Stomach smooth muscle (tissue), 2 donors: ENCODE data around the gene DGLUCY.

ENCODE experiments used
- H3K27ac ChIP-seq: one replicate; pipeline ENCODE4 v1.7.0; 2013; ENCODE audit warnings: mild to moderate bottlenecking, low read length, inconsistent platforms
- H3K27me3 ChIP-seq, 2 donors: one replicate each; pipeline ENCODE4 v1.7.0; 2013; ENCODE audit warnings: low read length in 2 of 2; ENCODE audit not compliant: insufficient read depth in 2 of 2, control insufficient read depth in 1 of 2
- H3K36me3 ChIP-seq, 2 donors: one replicate each; pipeline ENCODE4 v1.7.0; 2013; ENCODE audit warnings: low read length in 2 of 2; ENCODE audit not compliant: control insufficient read depth in 2 of 2, insufficient read depth in 2 of 2
- H3K4me1 ChIP-seq: one replicate; pipeline ENCODE4 v1.7.0; 2013; ENCODE audit warnings: low read length; ENCODE audit not compliant: control insufficient read depth, insufficient read depth
- H3K4me3 ChIP-seq, 2 donors: one replicate each; pipeline ENCODE4 v1.7.0; 2013; ENCODE audit warnings: low read length in 2 of 2
- H3K9ac ChIP-seq, 2 donors: one replicate each; pipeline ENCODE4 v1.7.0; 2013; ENCODE audit warnings: low read length in 2 of 2, mild to moderate bottlenecking in 1 of 2
- H3K9me3 ChIP-seq, 2 donors: one replicate each; pipeline ENCODE4 v1.7.0; 2013; ENCODE audit warnings: low read length in 2 of 2; ENCODE audit not compliant: control insufficient read depth in 2 of 2
- donor health status: healthy.
- donor health status: Pancreatic carcinoma.

DGLUCY gene

DNA sequence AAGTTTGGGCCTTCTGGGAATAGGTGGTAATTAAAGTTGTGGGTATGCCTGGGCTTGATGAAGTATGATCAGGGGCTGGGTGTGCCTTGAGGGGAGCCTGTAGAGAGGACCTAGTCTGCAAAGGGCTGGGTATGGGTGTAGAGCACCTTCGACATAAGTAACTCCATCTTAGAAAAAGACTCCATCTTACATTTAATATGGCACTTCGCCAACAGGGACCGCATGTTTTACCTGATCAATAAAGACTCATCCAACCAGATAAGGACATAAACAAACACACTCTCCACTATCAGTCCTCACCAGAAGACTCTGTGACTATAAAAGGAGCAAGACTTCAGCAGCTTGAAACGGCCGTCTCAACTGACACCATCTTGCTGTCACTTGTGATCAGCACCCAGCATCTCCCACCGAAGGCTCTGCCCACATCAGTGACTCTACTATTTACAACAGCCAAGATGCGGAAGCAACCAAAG is 154.1 kb downstream of the DGLUCY start:
- no peaks in the 10 kb centered on the region for H3K36me3 ChIP-seq
- H3K27ac ChIP-seq, result no peak overlapping the region
- peaks cover 29% of the 10 kb centered on the region for H3K4me1 ChIP-seq
- H3K27me3 ChIP-seq, result no peaks in the 10 kb centered on the region
- no peak overlapping the region for H3K4me3 ChIP-seq
- H3K9me3 ChIP-seq, result no peaks in the 10 kb centered on the region
- H3K9ac ChIP-seq, result no peak overlapping the region

DNA sequence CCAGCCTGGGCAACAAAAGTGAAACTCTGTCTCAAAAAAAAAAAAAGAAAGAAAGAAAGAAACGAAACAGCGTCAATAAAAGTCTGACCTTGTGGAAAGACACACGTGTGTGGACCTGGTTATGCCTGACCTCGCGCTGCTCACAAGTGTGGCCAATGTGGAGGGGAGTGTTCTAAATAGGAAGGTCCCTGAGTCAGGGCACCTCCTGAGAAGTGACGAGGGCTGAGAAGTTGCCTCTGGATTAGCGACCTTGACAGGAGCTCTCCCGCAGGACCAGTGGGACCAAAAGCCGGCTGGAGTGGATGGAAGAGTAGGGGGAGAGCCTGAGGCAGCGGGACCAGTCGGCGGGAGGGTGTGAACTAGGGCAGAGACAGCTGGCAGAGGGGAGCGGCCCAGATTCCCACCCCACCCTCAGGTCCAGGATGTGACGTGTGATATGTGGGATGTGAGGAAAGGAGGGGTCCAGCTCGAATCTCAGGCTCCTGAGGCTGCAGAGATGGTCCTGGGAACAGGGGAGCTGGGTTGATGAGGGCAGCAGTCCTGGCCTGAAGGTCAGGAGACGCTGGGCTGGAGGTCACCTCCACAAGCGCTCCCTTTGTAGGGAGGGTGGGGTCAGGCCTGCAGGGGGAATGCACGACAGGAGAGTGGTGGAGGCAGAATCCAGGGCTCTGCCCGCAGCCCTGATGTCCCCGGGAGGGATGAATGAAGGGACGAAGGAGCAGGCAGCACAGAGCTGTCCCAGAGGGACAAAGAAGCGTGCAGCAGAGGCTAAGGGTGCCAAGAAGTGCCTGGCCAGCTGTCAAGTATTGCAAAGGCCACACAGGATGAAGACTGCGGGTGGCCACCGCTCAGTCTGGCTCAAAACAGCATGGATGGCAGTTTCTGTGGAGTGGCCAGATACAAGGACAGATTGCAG is 155.5 kb downstream of the DGLUCY start:
- Histone ChIP-seq H3K4me3 (peak overlapping the region in 1 of 2 donors; percentile 29), H3K27me3 (no peaks in the 10 kb centered on the region), H3K9me3 (no peaks in the 10 kb centered on the region), H3K27ac (no peak overlapping the region), H3K9ac (no peak overlapping the region), H3K4me1 (peaks cover 24% of the 10 kb centered on the region), H3K36me3 (no peaks in the 10 kb centered on the region)

- Histone ChIP-seq H3K9ac (no peak overlapping the region), H3K9me3 (no peaks in the 10 kb centered on the region), H3K4me1 (peaks cover 17% of the 10 kb centered on the region), H3K27ac (no peak overlapping the region), H3K4me3 (no peak overlapping the region), H3K27me3 (no peaks in the 10 kb centered on the region), H3K36me3 (no peaks in the 10 kb centered on the region)
Observed at GRCh38 chr14:91270188-91270587, 156.3 kb downstream of the DGLUCY start.

GRCh38 chr14:91270619-91271018 is 156.7 kb downstream of the DGLUCY start:
- no peaks in the 10 kb centered on the region for H3K36me3 ChIP-seq
- H3K9ac ChIP-seq, result no peak overlapping the region
- no peak overlapping the region for H3K27ac ChIP-seq
- H3K4me1 ChIP-seq, result peaks cover 17% of the 10 kb centered on the region
- H3K9me3 ChIP-seq, result no peaks in the 10 kb centered on the region
- no peak overlapping the region for H3K4me3 ChIP-seq
- H3K27me3 ChIP-seq, result no peaks in the 10 kb centered on the region

DNA sequence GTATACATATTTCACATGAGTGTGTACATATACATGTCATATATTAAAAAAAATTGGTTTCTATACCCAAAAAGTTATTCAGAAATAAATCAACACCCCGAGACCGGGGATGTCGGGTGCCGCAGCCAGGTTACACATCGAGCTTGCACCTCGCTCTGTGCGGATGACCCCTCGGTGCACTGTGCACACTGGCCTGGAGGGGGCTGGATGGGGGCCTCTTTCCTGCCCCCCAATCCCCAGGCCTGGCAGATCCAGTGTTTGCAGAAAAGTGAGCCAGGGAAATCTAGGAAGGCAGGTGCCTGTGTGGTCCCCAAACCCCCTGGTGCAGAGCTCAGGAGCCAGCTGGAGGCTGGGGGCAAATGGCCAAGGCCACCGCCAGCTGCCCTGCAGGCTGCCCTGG is 157.8 kb downstream of the DGLUCY start:
- Histone ChIP-seq H3K4me1 (peaks cover 25% of the 10 kb centered on the region), H3K27ac (no peak overlapping the region), H3K27me3 (no peaks in the 10 kb centered on the region), H3K9ac (no peak overlapping the region), H3K9me3 (no peaks in the 10 kb centered on the region), H3K36me3 (no peaks in the 10 kb centered on the region), H3K4me3 (no peak overlapping the region)

- Histone ChIP-seq H3K27ac (no peak overlapping the region), H3K4me1 (peaks cover 30% of the 10 kb centered on the region), H3K36me3 (no peaks in the 10 kb centered on the region)
Observed at GRCh38 chr14:91272341-91273272, 158.7 kb downstream of the DGLUCY start.

DNA sequence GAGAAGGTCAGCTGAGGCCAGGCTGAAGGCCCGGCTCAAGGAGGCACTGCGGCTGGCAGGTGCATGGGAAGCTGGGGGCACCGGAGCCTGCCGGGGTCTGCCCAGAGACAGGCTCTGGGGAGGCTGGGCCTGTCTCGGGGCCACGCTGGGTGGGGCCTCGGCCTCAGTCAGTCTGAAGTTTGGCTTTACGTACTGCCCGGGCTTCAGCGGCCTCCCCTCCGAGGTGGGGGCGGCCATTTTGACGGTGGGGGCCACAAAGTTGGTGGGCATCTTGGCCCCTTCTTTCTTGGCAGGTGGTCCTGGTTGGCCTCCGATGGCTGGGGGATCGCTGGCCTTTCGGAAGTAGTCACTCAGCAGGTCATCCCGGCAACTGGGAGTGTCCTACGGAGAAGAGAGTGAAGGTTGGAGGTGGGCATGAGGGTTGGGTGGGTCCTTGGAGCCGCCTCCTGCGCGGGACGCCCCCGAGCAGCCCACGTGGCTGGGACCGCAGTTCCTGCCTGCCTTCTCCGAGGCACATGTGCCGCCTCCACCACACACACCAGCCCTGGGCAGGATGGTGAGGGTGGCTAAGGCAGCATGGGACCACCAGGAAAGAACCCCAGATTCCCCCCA is 159.5 kb downstream of the DGLUCY start:
- H3K9ac ChIP-seq, result no peak overlapping the region
- H3K27me3 ChIP-seq, result no peaks in the 10 kb centered on the region
- H3K27ac ChIP-seq, result no peak overlapping the region
- H3K4me1 ChIP-seq, result peaks cover 35% of the 10 kb centered on the region
- H3K9me3 ChIP-seq, result no peaks in the 10 kb centered on the region
- no peak overlapping the region for H3K4me3 ChIP-seq
- no peaks in the 10 kb centered on the region for H3K36me3 ChIP-seq

More at GRCh38 chr14:91272341-91273272, 158.7 kb downstream of the DGLUCY start:
- H3K9me3 ChIP-seq, result no peaks in the 10 kb centered on the region
- no peak overlapping the region for H3K9ac ChIP-seq
- no peak overlapping the region for H3K4me3 ChIP-seq
- no peaks in the 10 kb centered on the region for H3K27me3 ChIP-seq

- no peak overlapping the region for H3K9ac ChIP-seq
- no peak overlapping the region for H3K27ac ChIP-seq
- H3K27me3 ChIP-seq, result no peaks in the 10 kb centered on the region
- H3K9me3 ChIP-seq, result no peaks in the 10 kb centered on the region
- peaks cover 35% of the 10 kb centered on the region for H3K4me1 ChIP-seq
- H3K4me3 ChIP-seq, result no peak overlapping the region
- H3K36me3 ChIP-seq, result no peaks in the 10 kb centered on the region
Observed at GRCh38 chr14:91273885-91274273, 160.0 kb downstream of the DGLUCY start.

DNA sequence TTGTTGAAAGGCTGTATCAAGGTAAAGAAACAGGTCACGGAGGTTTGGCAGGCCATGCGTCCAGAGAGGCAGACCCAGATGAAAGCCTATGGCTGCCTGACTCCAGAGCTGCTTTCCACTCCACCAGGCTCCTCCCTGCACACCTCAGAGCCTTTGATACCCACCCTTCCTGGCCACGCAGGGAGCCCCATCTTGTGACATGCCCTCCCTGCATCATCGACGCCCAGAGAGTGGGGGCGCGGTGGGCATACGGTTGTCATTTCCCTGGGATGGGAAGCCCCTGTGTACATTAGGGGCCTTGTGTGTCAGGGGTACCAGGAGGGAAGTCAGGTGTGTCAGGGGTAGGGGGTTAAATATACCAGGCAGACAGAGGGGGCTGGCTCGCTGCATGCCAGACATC is 160.9 kb downstream of the DGLUCY start:
- H3K4me1 ChIP-seq, result peaks cover 29% of the 10 kb centered on the region
- no peak overlapping the region for H3K27ac ChIP-seq
- no peak overlapping the region for H3K9ac ChIP-seq
- H3K27me3 ChIP-seq, result no peaks in the 10 kb centered on the region
- no peak overlapping the region for H3K4me3 ChIP-seq
- H3K9me3 ChIP-seq, result no peaks in the 10 kb centered on the region
- peaks cover 0 to 3% of the 10 kb centered on the region in 2 donors for H3K36me3 ChIP-seq
